K562 (cell line): Measurements from ENCODE around the gene ANKLE1. TPM values are rescaled to one million over a fixed set of nuclear protein-coding genes. Genes with fewer than 3 reads are reported as not detected.

Experiments used
- MXI1 ChIP-seq: IDR thresholded peaks from 2 replicates; pipeline ENCODE4 v1.6.1; 2011; ENCODE audit warnings: low read depth, mild to moderate bottlenecking, improper control_type of control experiment, low read length
- NFIX ChIP-seq: fragments of 250-450 bp; sonication (Bioruptor Pico); IDR thresholded peaks from 2 replicates; pipeline ENCODE4 v1.4.0; 2020; ENCODE audit warnings: low read depth, mild to moderate bottlenecking, moderate library complexity
- NRF1 ChIP-seq, 2 experiments: fragments of 450-650 bp; IDR thresholded peaks in 1 of 2; conservative IDR thresholded peaks in 1 of 2; 2 replicates each; pipeline ENCODE4 v1.6.1; 2014; ENCODE audit warnings: mild to moderate bottlenecking in 2 of 2
- PURB ChIP-seq: sonication (generic); formaldehyde crosslinking; IDR thresholded peaks from 2 replicates; pipeline ENCODE4 v1.9.0; 2021; ENCODE audit warnings: low read depth, mild to moderate bottlenecking, missing genetic modification reagents
- polyA plus RNA-seq, 8 experiments: library from polyadenylated mRNA; depleted of rRNA in 4 of 8; stranded (reverse) in 5 of 8; unstranded in 3 of 8; fragments of >200 nt; fragmentation: Nextera tagmentation in 2 of 8; fragmentation: Illumina TruSeq in 1 of 8; extraction: Ambion mirVana in 2 of 8; extraction: Trizol in 1 of 8; gene quantifications; 2 replicates each; pipeline versions ENCODE4 v1.2.1 to v1.2.3, GENCODE V29; 2011 to 2014; ENCODE audit warnings: inconsistent platforms in 1 of 8, missing spikeins in 1 of 8
- total RNA-seq, 7 experiments: library from RNA; depleted of rRNA in 6 of 7; stranded (reverse); fragments of >200 nt in 6 of 7; fragmentation: Illumina TruSeq in 2 of 7; extraction: Trizol in 2 of 7; gene quantifications; 2 replicates each; pipeline versions ENCODE4 v1.2.1 to v1.2.3, GENCODE V29; 2011 to 2021; ENCODE audit warnings: low replicate concordance in 1 of 7
- TF ChIP-seq, protein P1 (sequence below): sonication (generic); formaldehyde crosslinking; IDR thresholded peaks from 2 replicates; pipeline ENCODE4 v1.8.0; 2022; ENCODE audit warnings: missing genetic modification reagents, mild to moderate bottlenecking, borderline replicate concordance
- TF ChIP-seq, protein P2 (sequence below), 2 experiments: fragments of 450-650 bp in 1 of 2; sonication (generic) in 1 of 2; formaldehyde crosslinking in 1 of 2; IDR thresholded peaks; 2 replicates each; pipeline versions ENCODE4 v1.7.1 to v1.9.0; 2016 to 2022; ENCODE audit warnings: inconsistent platforms in 1 of 2, mild to moderate bottlenecking in 1 of 2, missing genetic modification reagents in 1 of 2

The ANKLE1 gene
- total and polyA plus RNA-seq, 9 of the 15 experiments (the other 6 are each of a cell fraction or from before 2014, with no cell fraction given) = 0.63 to 9.2 (median 2.9) TPM

DNA sequence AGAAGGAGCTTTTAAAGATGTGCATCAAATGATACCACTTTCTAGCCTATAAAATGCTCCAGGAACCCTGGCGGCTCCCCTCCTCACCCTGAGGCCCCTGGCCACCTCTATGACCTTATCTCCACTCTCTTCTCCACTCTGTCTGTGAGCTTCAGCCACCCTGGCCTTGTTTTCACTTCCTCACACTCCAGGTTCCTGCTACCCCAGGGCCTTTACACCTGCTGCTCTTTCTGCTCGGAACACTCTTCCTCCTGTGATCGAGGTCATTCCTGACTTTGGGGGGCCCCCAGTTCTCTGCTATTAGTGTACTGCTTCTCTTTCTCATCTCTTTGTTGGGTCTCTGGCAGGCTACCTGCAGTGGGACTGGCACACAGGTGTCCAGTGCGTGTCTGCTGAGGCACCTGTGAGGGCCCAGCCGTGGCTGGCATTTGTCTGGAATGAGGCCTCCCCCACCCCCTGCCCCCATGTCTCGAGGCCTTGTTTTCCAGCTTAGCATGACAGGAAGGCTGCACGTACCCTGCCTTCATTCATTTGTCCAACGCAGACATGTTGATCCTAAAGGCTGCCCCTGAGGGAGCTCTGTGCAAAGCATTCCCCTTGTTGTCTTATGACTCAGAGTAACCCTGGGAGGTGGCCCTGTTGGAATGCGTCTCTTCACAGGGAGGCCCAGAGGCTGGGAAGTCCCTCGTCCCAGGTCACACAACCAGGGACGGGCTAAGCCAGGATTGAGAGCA lies 29.9 kb downstream of the ANKLE1 start (continued):
- TF ChIP-seq, protein P1, sequence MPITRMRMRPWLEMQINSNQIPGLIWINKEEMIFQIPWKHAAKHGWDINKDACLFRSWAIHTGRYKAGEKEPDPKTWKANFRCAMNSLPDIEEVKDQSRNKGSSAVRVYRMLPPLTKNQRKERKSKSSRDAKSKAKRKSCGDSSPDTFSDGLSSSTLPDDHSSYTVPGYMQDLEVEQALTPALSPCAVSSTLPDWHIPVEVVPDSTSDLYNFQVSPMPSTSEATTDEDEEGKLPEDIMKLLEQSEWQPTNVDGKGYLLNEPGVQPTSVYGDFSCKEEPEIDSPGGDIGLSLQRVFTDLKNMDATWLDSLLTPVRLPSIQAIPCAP (CRISPR knock-in tag) = no peak
- TF ChIP-seq, protein P2, sequence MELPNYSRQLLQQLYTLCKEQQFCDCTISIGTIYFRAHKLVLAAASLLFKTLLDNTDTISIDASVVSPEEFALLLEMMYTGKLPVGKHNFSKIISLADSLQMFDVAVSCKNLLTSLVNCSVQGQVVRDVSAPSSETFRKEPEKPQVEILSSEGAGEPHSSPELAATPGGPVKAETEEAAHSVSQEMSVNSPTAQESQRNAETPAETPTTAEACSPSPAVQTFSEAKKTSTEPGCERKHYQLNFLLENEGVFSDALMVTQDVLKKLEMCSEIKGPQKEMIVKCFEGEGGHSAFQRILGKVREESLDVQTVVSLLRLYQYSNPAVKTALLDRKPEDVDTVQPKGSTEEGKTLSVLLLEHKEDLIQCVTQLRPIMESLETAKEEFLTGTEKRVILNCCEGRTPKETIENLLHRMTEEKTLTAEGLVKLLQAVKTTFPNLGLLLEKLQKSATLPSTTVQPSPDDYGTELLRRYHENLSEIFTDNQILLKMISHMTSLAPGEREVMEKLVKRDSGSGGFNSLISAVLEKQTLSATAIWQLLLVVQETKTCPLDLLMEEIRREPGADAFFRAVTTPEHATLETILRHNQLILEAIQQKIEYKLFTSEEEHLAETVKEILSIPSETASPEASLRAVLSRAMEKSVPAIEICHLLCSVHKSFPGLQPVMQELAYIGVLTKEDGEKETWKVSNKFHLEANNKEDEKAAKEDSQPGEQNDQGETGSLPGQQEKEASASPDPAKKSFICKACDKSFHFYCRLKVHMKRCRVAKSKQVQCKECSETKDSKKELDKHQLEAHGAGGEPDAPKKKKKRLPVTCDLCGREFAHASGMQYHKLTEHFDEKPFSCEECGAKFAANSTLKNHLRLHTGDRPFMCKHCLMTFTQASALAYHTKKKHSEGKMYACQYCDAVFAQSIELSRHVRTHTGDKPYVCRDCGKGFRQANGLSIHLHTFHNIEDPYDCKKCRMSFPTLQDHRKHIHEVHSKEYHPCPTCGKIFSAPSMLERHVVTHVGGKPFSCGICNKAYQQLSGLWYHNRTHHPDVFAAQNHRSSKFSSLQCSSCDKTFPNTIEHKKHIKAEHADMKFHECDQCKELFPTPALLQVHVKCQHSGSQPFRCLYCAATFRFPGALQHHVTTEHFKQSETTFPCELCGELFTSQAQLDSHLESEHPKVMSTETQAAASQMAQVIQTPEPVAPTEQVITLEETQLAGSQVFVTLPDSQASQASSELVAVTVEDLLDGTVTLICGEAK (IDR thresholded peaks at IDR 0.05) = no peak
- TF ChIP-seq, protein P2 (CRISPR knock-in tag; IDR thresholded peaks at IDR 0.05) = no peak
- TF ChIP-seq MXI1 (no peak), NFIX (no peak), PURB (CRISPR knock-in tag) (no peak), NRF1 (conservative IDR thresholded peaks at IDR 0.05 in 1 of 2, IDR thresholded peaks at IDR 0.05 in 1 of 2) (no peak)
